GM19328 (cell line): ENCODE measurements around the gene LMX1A.
A peak's percentile ranks its signal among the peaks of the same experiment; 100 is the strongest.

Source experiments
- ATAC-seq: cut with Tn5 transposase; IDR thresholded peaks from one replicate; pipeline ENCODE4 v1.9.1; 2021; ENCODE audit warnings: mild to moderate bottlenecking, moderate library complexity; ENCODE audit not compliant: unreplicated experiment

LMX1A gene

DNA sequence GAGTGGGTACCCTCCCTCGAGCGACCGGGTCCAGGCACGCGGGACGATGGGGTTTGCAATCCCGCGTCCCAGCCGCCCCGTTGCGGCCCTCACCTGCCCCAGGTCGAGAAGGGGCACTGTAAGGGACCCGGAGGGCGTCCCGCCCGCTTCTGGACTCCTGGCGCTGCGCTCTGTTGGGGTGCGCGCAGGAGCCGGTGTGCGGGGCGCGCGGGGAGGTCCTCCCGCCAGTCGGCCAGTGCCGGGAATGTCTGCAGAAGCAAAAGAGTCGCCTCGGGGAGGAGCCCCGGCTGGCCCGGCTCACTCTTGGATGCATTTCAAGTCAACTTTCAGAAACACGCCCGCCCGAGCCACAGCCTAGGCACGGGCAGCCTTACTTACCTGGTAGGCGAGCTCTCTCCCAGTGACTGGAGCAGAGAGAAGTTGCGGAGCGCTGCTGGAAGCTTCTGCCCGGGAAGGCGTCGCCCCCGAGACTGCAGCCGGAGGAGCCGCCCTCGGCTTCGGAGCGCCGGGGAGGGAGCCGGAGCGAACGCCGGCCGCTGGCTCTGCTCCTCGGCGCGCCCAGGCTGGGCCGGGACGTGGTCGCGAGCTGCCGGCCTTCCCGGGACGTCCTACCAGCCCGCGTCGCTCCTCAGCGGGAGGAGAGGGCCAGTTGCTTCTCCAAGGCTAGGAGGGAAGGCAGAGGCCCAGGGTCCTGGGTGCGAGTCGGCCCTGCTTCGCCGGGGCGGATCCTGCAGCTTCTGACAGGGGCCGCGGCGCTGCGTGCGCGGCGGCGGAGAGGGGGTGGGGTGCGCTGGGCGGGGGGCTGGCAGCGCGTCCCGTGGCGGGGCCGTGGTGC, at the start of gene LMX1A:
TSS of gene LMX1A (minus strand) at position 739 of the 835 bp plus-strand sequence. CDS start 1,156 bp downstream, outside the sequence.
- no peak for ATAC-seq

- ATAC-seq, result no peak
These were observed 47.4 kb upstream of the LMX1A start for GRCh38 chr1:165403835-165404482.

- no peak for ATAC-seq
These were observed 46.1 kb upstream of the LMX1A start for GRCh38 chr1:165402517-165403111.

DNA sequence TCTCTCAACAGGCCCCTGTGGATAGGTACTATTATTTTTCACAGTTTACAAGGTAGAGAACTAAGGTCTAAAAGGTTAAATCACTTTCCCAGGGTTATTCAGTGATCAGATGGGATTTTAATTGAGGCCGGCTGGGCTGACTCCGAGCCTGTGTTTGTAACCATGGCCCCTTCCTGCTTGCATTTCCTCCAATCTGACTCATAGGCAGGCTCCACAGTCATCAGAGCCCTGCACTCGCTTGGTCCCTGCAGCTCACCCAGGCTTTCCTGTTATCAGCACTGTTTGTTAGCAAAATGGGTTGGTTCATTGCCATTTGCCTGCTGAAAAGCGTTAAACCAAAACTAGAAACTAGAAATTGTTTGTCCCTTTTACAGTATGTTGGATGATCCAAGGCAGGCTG, 41.4 kb upstream of the LMX1A start:
- no peak for ATAC-seq

- ATAC-seq, result no peak
These were observed 39.4 kb upstream of the LMX1A start for GRCh38 chr1:165395901-165396300.

DNA sequence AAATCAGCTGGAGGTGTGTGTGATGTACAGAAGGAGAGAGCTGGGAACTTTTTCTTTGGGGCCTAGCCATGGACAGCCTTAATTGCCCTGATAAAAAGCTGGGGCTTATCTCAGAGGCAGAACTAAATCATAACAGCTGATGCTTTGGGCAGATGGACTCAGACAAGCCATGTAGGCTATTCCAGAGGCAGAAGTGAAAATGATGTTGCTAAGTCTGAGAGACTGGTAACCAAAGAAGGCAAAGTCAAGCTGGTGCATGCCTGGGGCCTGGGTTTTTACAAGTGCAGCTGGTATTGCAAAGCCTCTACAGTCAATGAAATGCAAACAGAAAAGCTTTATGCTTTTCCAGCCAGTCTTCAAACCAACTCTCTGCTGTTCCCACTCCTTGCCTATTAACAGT, 39.0 kb upstream of the LMX1A start:
- ATAC-seq, result no peak

DNA sequence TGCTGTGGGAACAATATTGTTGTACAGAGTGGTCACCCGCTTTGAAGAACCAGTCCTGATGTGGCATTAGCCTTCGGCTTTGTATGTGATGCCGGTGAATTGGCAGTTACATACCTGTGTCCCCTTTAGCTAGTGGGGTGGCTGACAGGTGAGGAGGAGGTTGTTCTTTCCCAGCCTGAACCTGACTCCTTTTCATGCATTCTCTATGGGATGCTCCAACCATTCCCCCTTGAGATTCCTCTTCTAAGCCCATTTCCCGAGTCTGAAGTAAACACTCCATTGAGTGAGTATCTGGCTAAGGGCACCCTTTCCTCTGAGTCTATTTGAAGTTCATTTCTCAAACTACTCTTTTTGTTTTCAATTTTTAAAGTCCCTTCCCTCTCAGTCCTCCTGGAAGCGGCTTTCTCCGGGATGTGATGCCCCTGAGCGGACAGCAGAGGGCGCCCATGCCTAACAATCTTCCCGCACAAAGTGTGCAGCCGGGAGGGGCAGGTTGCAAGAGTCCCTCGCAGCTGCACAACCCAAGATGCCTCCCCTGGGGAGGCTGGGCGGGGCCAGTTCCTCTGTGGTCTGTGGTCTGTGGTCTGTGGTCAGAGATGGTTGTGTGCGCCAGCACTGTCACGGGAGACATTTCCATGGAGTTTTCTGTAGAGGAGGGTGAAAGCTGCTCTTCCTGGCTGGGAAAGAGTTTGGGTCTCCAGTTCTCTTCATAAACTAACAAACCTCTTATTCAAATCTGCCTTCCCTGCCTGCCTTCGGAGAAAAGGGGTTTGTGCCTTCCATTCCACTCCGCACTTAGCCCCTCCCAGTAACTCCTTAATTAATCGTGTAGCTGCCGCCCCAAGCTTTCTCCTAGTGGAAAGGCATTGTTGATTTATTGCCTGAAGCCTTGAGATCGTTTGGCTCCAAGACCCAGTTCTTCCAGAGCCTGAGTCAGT, 36.4 kb upstream of the LMX1A start:
- peak; percentile 99 for ATAC-seq

DNA sequence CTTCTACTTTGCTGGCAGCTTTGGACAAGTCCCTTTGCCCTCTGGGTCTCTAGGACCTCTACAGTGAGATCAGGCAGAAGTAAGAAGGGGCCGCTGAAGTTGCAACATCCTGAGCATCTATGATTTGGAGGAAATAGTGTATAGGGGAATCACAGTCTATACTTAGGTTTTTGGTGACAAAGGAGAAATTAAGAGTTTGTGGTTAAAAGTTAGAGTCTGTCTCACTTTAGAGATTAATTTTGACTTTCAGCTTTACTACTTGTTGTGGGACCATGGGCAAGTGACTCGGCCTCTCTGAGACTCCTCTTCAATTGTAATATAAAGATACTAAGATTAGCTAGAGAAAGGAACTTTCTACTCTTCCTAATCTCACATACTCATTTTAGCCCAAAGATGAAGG, 33.1 kb upstream of the LMX1A start:
- no peak for ATAC-seq

DNA sequence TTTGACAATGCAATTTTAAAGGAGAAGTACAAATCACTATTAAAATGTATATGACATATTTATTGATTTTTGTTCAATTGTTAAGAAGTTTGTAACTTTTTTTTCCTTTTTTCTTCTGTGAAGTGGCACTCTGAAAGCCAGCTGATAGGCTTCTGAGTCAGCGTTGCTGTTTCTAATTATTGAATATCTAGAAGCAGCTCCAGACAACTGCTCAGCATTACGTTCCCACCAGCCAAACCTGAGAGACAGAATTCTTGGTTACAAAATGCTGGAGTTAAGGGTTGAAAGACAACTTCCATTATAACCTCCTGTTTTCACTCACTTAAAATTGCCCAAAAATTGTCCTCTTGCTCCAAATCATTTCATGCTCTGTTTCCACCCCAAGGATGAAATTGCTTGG, 31.4 kb upstream of the LMX1A start:
- no peak for ATAC-seq

DNA sequence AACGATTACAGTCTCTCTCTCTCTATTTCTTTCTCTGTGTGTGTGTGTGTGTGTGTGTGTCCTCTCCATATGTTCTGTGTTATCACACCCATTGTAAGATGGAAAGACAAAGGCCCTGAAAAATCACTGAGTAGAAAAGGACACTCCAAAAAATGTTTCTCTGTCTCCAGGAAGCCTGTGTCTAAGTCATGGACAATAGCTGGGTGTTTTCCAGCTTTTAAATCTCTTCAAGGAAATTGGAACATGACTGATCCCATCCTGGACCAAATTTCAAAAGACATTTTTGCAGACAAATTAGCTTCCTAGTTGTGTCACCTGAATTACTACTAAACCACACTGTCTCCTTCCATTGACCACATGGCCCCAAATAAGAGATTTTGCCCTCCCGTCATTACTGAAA, 31.0 kb upstream of the LMX1A start:
- no peak for ATAC-seq

GRCh38 chr1:165383599-165384405, 27.3 kb upstream of the LMX1A start:
- no peak for ATAC-seq

GRCh38 chr1:165383067-165383466, 26.6 kb upstream of the LMX1A start:
- ATAC-seq, result no peak

- no peak for ATAC-seq
These were observed 25.4 kb upstream of the LMX1A start for GRCh38 chr1:165381745-165382505.

DNA sequence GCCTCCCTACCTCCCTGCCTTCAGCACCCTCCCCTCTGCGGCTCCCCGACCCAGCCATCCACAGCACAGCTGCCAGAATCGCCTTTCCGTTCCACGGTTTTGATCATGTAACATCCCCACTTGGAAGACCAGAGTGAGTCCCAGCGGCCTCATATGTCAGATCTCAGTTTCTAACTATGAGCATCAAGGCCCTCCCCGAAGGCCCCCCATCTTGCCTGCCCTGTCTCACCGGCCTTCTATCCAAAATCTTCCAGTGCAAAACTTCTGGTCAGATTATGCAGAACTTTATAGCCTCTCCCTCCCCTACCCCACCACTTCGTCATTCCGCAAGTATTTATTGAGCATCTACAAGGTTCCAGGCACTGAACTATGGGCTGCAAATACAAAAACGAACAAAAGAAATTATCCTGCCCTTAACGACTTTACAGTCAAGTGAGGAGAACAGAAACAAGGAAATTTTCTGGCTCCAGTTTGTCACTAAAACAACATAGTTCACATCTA, 20.3 kb upstream of the LMX1A start:
- no peak for ATAC-seq

DNA sequence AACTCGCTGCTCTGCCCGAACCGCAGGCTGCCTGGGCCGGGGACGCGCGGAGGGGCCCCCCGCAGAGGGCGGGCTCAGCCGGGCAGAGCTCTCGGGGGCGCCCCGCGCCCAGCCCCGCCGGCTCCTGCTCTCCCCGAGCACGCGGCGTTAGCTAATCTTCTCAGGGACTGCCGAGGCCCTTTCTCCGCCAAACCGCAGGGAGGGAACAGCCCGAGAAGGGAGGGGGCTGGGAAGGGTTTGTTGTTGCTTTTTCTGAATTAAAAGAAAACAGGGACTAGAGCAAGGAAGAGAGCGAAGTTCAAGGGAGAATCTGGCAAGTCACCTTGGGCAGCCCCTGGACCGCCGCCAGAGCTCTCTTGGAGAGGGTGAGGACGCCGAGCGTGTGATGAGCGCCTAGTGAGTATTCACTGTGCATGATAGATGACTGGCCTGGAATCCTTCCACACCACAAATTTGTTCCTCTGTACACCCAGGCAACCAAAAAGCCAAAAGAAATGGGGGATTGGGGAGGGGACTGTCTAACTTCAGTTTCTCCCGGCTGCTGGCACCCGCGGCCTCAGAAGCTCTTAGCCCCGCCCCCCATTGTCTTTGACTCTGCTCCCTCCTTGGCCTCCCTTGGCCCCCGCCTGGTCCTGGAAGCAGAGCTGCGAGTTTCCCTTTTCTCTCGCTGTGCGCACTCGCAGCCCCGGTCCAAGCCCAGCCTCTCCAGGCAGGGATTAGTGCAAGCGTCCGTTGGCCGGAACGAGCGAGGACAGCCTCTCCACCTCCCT, 19.7 kb upstream of the LMX1A start:
- ATAC-seq, result no peak

GRCh38 chr1:165375623-165376022, 19.1 kb upstream of the LMX1A start:
- no peak for ATAC-seq

GRCh38 chr1:165371588-165372225, 15.2 kb upstream of the LMX1A start:
- ATAC-seq, result no peak

DNA sequence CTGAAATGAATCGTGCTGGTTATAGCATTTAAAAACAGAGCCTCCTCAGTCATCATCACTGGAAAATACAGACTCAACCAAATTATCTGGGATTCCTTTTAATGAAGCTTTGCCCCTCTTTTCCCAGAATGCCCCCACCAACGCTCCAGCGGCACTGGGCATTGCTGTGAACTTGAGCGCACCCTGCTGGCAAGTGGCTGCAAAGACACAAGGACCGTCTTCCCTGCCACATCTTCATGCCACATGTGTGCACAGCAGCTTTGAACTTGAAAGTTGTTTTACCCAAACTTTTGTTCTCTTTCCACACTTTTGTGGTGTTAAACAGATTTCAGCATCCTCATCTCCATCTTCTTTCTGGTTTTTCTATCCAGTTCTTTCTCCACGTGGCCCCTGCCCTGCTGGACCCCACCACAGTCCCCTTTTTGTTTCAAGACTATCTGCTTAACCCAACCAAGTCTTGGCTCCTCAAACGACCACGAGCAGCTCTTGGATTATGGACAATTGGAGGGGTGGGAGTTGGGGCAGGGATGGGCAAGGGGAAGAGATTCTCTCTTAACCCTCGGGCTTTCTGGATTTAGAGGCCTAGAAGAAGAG, 12.8 kb upstream of the LMX1A start:
- no peak for ATAC-seq
